Neural cell (in vitro differentiated cells): ENCODE data around the gene SLMAP.

Experiments used
- CTCF ChIP-seq: fragments of 450-650 bp; IDR thresholded peaks from 2 replicates; pipeline ENCODE4 v1.5.1; 2014; ENCODE audit warnings: antibody characterized with exemption, mild to moderate bottlenecking, moderate library complexity; ENCODE audit not compliant: poor library complexity, severe bottlenecking
- MXI1 ChIP-seq: fragments of 450-650 bp; conservative IDR thresholded peaks from 2 replicates; pipeline ENCODE4 v1.6.1; 2014; ENCODE audit warnings: antibody characterized with exemption, mild to moderate bottlenecking; ENCODE audit not compliant: poor library complexity, severe bottlenecking
- POLR2AphosphoS5 ChIP-seq: IDR thresholded peaks from 2 replicates; pipeline ENCODE4 v1.6.1; 2012
- TAF1 ChIP-seq: IDR thresholded peaks from 2 replicates; pipeline ENCODE4 v1.6.1; 2012; ENCODE audit warnings: low read depth

DNA sequence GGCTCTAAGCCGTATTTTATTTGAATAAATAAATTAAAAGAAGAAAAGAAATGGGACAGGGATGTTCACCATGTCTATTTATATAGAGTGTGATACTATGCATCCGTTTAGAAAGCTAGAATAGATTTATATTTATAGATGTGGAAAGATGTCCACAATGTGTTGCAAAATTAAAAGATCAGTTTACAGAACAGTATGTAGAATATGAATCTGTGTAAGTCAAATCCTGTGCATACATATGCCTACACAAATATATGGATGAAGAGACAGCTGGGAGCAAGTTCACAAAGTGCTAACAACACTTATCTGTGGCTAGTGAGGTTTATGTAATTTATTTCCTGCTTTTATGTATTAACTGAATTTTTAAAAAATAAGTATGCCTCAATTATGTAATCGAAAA, 25.4 kb upstream of the SLMAP start:
- TF ChIP-seq MXI1, result no peak
- TF ChIP-seq CTCF, result no peak
- no peak for TF ChIP-seq POLR2AphosphoS5
- TF ChIP-seq TAF1, result no peak
